ENCODE measurements around the gene LARP4B. TPM values are rescaled to one million over a fixed set of nuclear protein-coding genes. Genes with fewer than 3 reads are reported as not detected.
A peak's percentile ranks its signal among the peaks of the same experiment; 100 is the strongest.

LARP4B gene
- total RNA-seq, 1 donor from 2014 or later, result 33.1 TPM

DNA sequence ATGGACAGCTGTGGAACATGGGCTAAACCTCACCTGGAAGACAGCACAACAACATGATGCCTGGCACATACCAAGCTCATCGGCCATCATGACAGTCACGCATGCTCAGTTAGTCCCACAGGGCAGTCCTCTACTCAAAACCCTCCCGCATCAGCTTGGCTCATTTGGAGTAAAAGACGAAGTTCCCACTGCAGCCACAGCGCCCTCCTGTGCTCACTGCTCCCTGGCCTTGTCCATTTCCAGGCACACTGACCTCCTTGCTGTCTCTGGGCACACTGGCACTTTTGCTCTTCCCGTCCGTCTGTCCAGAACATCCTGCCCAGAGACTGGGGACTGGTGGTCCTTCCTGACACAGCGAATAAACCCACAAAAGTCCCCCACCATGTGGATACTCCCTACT lies 66.2 kb downstream of the LARP4B start:
- Histone ChIP-seq H3K4me3 (no peak overlapping the region), H3K9ac (no peak overlapping the region), H3K9me3 (ENCODE audit: low read depth) (no peaks in the 10 kb centered on the region), H4K20me1 (ENCODE audit: low read depth) (peaks cover 26% of the 10 kb centered on the region), H3K4me1 (no peaks in the 10 kb centered on the region), H2AFZ (replicated peaks) (no peak overlapping the region), H3K27me3 (no peaks in the 10 kb centered on the region), H3K36me3 (peaks cover 18% of the 10 kb centered on the region), H3K79me2 (ENCODE audit: low read depth) (peaks cover 25% of the 10 kb centered on the region), H3K4me2 (no peak overlapping the region), H3K27ac (no peak overlapping the region), H3F3A (ENCODE audit: low read depth) (no peaks in the 10 kb centered on the region)
- peak; percentile 15 for DNase-seq (ENCODE audit: low spot score)
- Mint-ChIP-seq H3K4me3 (no peak overlapping the region), H3K4me1 (no peaks in the 10 kb centered on the region), H3K9me3 (no peaks in the 10 kb centered on the region), H3K27me3 (ENCODE audit: insufficient read depth, low read depth) (peaks cover 2% of the 10 kb centered on the region), H3K36me3 (peaks cover 44% of the 10 kb centered on the region), H3K27ac (peak overlapping the region; percentile 5)
- TF ChIP-seq, protein P1, sequence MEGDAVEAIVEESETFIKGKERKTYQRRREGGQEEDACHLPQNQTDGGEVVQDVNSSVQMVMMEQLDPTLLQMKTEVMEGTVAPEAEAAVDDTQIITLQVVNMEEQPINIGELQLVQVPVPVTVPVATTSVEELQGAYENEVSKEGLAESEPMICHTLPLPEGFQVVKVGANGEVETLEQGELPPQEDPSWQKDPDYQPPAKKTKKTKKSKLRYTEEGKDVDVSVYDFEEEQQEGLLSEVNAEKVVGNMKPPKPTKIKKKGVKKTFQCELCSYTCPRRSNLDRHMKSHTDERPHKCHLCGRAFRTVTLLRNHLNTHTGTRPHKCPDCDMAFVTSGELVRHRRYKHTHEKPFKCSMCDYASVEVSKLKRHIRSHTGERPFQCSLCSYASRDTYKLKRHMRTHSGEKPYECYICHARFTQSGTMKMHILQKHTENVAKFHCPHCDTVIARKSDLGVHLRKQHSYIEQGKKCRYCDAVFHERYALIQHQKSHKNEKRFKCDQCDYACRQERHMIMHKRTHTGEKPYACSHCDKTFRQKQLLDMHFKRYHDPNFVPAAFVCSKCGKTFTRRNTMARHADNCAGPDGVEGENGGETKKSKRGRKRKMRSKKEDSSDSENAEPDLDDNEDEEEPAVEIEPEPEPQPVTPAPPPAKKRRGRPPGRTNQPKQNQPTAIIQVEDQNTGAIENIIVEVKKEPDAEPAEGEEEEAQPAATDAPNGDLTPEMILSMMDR (IDR thresholded peaks at IDR 0.05), result peak; percentile 33
- no peak for TF ChIP-seq EZH2 (IDR thresholded peaks at IDR 0.05)

DNA sequence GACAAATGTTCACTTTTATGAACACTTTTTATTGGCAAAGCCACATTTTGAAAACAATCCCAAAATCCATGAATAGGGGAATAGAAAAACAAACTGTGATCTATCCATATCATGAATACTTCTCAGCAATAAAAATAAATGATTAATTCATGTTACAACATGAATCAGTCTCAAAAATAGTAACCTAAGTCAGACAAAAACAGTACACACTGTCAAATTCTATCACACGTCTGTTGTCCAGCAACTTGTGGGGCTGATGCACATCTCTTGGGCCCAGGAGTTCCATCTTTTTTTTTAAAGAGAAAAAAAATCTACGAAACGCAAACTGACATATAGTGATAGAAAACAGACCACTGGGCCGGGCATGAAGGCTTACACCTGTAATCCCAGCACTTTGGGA lies 71.0 kb downstream of the LARP4B start:
- Histone ChIP-seq H3F3A (ENCODE audit: low read depth) (no peaks in the 10 kb centered on the region), H4K20me1 (ENCODE audit: low read depth) (peaks cover 20% of the 10 kb centered on the region), H3K27ac (no peak overlapping the region), H3K79me2 (ENCODE audit: low read depth) (peaks cover 37% of the 10 kb centered on the region), H3K9ac (no peak overlapping the region), H2AFZ (replicated peaks) (no peak overlapping the region), H3K36me3 (peaks cover 27% of the 10 kb centered on the region), H3K4me1 (peaks cover 19% of the 10 kb centered on the region), H3K9me3 (ENCODE audit: low read depth) (no peaks in the 10 kb centered on the region), H3K27me3 (no peaks in the 10 kb centered on the region), H3K4me3 (no peak overlapping the region), H3K4me2 (no peak overlapping the region)
- H3K36me3 Mint-ChIP-seq, result peaks cover 59% of the 10 kb centered on the region
- TF ChIP-seq, protein P1 (IDR thresholded peaks at IDR 0.05), result no peak
- TF ChIP-seq EZH2phosphoT487 (IDR thresholded peaks at IDR 0.05) (no peak), EZH2 (IDR thresholded peaks at IDR 0.05) (no peak)
- H3K27me3 Mint-ChIP-seq (ENCODE audit: insufficient read depth, low read depth), result peaks cover 2% of the 10 kb centered on the region
- H3K4me3 Mint-ChIP-seq, result no peak overlapping the region
- peaks cover 4% of the 10 kb centered on the region for H3K9me3 Mint-ChIP-seq
- no peak for DNase-seq (ENCODE audit: low spot score)
- no peak overlapping the region for H3K27ac Mint-ChIP-seq
- peaks cover 6% of the 10 kb centered on the region for H3K4me1 Mint-ChIP-seq

DNA sequence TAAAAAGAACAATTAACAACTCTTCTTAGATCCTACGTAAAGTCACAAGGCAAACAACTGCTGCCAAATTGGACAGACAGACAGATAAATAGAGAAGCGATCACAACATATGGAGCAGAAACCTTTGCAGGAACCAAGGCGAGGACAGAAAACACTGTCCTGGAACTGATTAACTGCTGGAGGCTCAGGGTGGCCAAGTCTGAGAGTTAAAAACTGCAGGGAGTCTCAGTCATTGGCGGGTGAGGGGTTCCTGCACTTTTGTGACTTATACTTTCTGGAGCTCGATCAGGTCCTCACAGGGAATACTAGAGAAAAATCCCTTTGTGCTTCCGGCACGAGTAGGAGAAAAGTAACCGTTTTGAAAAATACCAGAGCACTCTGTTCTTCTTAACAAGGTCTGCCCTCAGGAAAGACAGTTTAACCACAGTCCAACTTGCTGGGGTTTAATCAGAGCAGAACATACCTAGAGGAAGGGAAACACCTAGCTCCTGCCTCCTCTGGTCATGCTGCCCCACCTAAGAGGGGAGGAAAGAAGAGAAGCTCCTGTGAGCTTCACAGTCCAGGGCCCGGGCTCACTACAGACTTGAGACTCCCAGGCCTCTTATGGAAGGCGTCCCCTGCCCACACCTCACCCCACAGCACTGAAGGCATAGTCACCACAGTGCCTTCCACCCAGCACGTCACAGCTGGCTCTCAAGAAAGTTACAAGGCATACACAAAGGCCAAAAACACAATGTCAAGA lies 74.9 kb downstream of the LARP4B start:
- DNase-seq (ENCODE audit: low spot score), result no peak
- no peak overlapping the region for H3K4me3 ChIP-seq
- H3K27ac Mint-ChIP-seq, result no peak overlapping the region
- peaks cover 18% of the 10 kb centered on the region for H3K36me3 ChIP-seq
- no peaks in the 10 kb centered on the region for H3K9me3 ChIP-seq (ENCODE audit: low read depth)
- no peak for TF ChIP-seq EZH2phosphoT487 (IDR thresholded peaks at IDR 0.05)
- TF ChIP-seq, protein P1 (IDR thresholded peaks at IDR 0.05), result no peak
- peaks cover 21% of the 10 kb centered on the region for H4K20me1 ChIP-seq (ENCODE audit: low read depth)
- peaks cover 6% of the 10 kb centered on the region for H3K4me1 Mint-ChIP-seq
- H3F3A ChIP-seq (ENCODE audit: low read depth), result no peaks in the 10 kb centered on the region
- H3K79me2 ChIP-seq (ENCODE audit: low read depth), result peaks cover 74% of the 10 kb centered on the region
- no peak overlapping the region for H3K9ac ChIP-seq
- no peaks in the 10 kb centered on the region for H3K27me3 Mint-ChIP-seq (ENCODE audit: insufficient read depth, low read depth)
- H3K36me3 Mint-ChIP-seq, result peaks cover 57% of the 10 kb centered on the region
- H3K4me3 Mint-ChIP-seq, result no peak overlapping the region
- no peak overlapping the region for H3K4me2 ChIP-seq
- peaks cover 19% of the 10 kb centered on the region for H3K4me1 ChIP-seq
- H3K27ac ChIP-seq, result no peak overlapping the region
- peaks cover 8% of the 10 kb centered on the region for H3K9me3 Mint-ChIP-seq
- no peaks in the 10 kb centered on the region for H3K27me3 ChIP-seq
- H2AFZ ChIP-seq (replicated peaks), result no peak overlapping the region

Data from neural progenitor cell (in vitro differentiated cells).